Measurements from ENCODE around the gene KRT79.

DNA sequence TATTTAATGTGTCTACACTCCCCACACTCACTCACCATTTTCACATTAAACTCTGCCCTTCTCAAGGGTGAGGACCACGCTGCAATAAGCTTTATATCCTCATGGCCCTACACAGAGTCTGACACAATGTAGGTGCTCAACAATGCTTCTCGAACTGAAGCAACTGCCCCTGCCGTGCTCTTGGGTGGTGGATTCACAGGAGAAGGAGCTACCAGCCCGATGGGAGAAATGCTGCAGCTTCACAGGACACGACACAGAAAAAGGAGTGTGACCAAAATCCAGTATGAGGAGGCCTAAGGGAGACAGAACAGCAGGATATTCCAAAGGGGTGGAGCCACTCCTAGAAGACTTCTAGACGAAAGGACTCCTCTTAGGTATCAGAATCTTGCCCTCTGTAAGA is 31.7 kb downstream of the KRT79 start:
- TF ChIP-seq CTCF (IDR thresholded peaks at IDR 0.05) (no peak), TCF7L2 (IDR thresholded peaks at IDR 0.05; ENCODE audit: low read depth, low read length) (no peak)
- TF ChIP-seq, protein P1, sequence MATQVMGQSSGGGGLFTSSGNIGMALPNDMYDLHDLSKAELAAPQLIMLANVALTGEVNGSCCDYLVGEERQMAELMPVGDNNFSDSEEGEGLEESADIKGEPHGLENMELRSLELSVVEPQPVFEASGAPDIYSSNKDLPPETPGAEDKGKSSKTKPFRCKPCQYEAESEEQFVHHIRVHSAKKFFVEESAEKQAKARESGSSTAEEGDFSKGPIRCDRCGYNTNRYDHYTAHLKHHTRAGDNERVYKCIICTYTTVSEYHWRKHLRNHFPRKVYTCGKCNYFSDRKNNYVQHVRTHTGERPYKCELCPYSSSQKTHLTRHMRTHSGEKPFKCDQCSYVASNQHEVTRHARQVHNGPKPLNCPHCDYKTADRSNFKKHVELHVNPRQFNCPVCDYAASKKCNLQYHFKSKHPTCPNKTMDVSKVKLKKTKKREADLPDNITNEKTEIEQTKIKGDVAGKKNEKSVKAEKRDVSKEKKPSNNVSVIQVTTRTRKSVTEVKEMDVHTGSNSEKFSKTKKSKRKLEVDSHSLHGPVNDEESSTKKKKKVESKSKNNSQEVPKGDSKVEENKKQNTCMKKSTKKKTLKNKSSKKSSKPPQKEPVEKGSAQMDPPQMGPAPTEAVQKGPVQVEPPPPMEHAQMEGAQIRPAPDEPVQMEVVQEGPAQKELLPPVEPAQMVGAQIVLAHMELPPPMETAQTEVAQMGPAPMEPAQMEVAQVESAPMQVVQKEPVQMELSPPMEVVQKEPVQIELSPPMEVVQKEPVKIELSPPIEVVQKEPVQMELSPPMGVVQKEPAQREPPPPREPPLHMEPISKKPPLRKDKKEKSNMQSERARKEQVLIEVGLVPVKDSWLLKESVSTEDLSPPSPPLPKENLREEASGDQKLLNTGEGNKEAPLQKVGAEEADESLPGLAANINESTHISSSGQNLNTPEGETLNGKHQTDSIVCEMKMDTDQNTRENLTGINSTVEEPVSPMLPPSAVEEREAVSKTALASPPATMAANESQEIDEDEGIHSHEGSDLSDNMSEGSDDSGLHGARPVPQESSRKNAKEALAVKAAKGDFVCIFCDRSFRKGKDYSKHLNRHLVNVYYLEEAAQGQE (IDR thresholded peaks at IDR 0.05; ENCODE audit: insufficient read depth in 1 of 2, low read depth in 2 of 2, low read length in 1 of 2) = no peak

Data from Panc1 (cell line).